Myocyte (in vitro differentiated cells): ENCODE results near the gene KCNK3. TPM values are rescaled to one million over a fixed set of nuclear protein-coding genes. Genes with fewer than 3 reads are reported as not detected.
"Not testable (repeated sequence)": the region's sequence is repeated elsewhere in the genome, so short reads cannot be mapped to it uniquely, and the experiment has no call there.

ENCODE experiments used
- DNase-seq: peaks from one replicate; pipeline ENCODE4 v3.0.0-alpha.2; 2012; ENCODE audit warnings: low read depth
- total RNA-seq: library from RNA; depleted of rRNA; stranded (reverse); fragments of >200 nt; gene quantifications from 2 replicates; pipeline ENCODE4 v1.2.3, GENCODE V29; 2014

Gene KCNK3
- total RNA-seq, 1 donor from 2014 or later, result 1.1 TPM

DNA sequence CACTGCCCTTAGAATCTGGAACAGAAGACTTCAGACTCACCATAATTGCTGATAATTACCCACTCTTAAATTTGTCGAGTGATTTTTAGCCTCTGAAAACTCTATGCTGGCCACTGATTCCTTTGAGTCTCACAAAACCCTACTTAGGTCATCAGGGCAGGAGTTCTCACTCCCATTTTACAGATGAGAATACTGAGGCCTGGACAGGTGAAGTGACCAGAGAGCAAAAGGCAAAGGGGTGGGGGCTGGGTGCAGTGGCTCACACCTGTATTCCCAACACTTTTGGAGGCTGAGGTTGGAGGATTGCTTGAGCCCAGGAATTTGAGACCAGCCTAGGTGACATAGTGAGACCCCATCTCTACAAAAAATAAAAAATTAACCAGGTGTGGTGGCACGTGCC lies 36.8 kb downstream of the KCNK3 start:
- DNase-seq, result no peak

DNA sequence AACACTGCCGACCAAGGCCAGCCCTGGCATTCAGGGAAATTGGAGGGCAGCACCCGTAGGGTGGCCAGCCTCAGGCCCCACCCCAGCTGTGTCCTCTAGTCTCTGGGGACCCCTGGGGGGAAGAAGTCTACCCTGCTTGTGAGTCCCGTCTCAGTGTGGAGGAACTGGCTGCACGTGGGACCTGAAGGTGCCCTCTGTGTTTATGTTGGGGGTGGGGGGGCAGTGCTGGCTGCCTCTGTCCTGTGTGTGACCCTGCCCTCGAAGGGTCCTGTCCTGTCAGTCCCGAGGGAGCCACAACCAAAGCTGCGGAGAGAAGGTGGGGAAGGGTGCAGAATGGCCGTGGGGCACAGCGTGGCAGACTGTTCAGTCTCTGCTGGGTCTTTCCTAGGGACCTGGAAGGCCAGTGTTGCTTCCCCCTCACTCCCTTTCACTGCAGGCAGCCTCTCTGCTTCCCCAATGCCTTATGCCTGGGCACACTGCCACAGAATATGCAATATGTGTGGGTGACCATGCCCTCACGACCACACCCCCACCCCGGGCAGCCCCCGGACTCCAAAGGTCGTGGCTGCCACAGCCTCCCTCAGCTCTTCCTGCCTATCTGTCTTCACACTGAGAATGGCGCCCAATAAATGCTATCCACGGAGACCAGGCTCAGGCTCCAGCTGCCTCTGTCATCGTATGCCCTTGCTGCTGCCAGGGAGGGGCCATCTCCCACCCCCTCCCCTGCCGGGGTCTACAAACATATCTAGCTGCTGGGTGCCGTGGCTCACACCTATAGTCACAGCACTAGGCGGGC lies 38.2 kb downstream of the KCNK3 start:
- no peak for DNase-seq

DNA sequence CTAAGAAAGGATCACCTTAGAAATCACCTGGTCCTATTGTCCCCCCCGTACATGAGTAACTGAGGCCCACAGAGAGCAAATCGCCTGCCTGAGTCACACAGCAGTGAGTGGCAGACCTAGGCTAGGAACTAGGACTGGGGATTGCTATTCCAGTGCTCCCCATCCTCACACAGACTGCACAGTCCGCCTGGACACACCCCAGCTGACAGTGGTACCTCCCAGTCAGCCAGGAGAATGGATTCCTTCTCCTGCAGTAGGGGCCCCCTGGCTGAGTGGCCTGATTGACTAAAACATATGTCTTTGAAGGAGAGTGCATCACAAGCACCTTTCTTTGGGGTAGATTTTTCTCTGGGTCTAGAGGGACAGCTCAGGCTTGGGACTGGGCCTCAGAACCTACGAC lies 39.2 kb downstream of the KCNK3 start:
- no peak for DNase-seq

DNA sequence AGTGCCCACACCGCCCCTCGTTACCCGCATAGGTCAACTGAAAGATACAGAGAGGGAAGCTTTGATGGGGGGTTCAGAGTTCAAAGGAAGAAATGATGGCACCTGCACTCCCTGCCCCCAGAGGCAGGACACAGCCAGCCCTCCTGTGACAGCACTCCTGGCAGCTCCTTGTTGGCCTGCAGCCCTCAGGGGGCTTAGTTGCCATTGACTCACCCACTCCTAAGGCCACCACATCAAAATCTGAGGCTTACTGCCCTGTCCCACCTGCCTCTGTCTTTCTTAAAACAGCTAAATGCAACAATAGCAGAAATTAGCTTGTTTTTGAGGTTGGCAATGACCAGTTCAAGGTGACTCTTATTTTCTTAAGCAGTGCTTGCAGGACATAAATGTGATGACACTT lies 39.9 kb downstream of the KCNK3 start:
- no peak for DNase-seq

DNA sequence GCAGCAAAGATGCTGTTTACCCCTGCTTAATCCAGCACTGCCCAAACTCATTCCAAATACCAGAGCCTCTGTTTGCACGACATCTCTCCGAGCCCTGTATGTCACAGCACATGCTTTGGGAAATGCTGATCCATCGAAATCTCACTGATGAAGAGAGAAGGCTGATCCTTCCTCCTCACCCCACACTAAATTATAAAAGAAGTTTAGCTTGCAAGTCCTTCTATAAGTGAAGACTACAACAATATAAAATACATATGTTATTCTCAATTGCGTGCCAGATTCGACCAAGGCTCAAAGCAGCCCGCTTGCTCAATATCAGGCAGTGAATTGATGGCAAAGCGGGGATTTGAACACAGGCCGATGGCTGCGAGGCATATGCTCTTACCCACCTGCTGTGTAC lies 40.9 kb downstream of the KCNK3 start:
- DNase-seq, result no peak

DNA sequence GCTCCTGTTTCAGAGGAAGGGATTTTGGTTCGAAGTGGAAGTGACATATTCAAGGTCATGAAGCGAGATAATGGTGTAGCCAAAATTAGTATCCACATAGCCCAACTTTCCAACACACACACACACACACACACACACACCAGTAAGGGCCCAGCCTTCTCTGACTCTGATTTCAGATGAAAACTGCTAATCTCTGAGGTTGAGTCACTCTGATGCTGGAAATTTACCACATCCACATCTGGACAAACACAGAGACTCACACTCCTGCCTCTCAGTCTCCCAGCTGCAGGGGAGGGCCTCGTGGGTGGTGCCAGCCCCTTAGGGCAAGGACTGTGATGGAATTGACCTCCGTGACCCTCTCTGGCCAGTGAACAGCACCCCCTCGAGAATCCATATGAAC lies 42.6 kb downstream of the KCNK3 start:
- DNase-seq, result peak; percentile 61

DNA sequence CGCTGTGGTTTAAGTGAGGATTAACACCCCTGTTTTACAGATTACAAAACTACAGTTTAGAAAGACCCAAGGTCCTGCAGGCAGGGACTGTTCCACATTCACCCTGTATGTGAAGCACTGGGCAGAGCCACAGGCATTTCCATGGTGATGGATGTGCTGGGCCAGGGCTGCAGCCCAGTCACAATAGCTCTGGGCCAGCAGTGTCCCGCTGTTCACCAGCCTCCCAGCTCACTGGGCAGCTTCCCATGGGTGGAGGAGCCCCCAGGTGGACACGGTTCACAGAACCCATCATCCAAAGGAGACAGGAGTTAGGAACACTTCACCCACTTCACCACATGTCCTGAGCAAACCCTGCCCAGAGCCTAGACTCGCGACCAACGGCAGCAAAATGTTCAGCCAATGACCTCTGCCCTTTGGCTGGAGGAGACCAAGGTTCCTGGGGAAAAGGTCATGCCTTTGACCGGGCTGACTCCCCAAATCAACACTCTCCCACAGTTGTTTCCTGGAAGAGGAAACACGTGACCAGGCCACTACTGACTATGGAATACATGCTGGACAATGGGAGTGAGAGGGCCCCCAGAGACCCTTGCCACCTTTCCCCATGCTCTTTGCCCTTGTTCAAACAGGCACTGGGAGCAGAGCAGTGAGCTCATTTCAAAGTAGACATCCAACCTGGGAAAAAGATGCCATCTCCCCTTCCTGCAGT lies 43.5 kb downstream of the KCNK3 start:
- DNase-seq, result no peak

DNA sequence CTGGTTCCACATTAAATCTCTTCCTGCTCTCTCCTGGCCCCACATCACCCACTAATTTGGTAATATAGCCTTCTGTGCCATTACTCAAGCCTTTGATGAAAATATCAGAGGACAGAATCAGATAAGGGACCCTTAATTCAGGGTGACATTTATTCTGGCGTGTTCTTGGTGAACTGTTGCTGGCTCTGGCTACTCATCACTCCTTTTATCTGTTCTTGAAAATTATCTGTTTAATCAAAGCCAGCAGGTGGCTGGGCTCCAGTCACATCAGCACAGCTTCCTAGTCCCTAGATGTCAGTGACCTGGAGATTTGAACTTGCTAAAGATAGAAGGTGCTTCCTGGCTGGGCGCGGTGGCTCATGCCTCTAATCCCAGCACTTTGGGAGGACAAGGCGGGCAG lies 44.7 kb downstream of the KCNK3 start:
- DNase-seq, result no peak

DNA sequence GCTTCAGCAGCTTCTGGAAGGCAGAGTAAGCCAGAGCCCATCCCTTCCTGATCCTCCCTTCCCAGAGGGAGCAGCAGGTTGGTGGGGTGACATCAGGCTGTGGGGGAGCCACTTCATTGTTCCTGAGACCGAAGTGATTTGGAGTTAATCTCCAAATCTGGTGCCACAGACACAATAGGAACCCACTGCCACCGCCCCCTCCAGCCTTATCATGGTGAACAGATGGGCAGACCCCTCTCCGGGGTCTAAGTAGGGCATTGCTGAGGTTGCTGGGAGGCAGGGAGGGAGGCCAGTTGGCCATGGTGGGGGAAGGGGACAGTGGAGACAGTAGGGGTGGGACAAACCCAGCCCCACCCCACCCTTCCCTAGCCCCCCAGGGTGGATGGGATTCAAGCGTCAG lies 46.0 kb downstream of the KCNK3 start:
- DNase-seq, result no peak

DNA sequence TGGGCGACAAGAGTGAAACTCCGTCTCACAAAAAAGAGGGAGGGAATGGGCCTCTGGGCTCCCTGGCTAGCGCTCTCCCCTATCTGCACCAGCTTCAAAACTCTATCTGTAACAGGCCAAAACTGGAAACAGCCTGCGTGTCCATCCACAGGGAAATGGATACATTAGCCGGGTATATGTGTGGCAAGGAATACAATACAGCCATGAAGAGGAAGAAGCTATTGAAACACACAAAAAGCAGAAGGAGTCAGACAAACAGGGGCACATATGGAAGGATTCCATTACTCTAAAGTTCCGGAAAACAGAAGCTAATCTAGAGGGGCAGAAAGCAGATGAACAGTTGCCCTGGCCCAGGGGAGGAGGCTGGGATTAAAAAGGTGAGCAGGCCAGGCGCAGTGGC lies 47.0 kb downstream of the KCNK3 start:
- no peak for DNase-seq

DNA sequence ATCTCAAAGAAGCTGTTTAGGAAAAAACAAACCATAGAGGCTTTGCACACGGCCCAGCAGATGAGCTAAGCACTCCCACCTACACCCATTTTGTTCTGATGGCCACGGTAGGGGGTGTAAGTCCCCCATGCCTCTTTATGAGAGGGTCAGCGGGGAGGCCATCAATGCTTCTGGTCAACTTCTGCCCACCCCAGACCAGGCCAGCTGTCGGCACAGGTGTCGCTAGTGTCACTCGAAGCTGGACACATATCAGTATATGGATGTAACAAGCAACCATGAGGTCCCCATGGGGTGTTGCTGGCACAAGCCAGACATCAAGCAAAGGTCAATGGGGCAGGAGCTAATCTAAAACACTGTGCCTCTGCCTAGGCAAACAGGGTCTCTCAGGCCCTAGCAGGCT lies 47.8 kb downstream of the KCNK3 start:
- peak; percentile 53 for DNase-seq

DNA sequence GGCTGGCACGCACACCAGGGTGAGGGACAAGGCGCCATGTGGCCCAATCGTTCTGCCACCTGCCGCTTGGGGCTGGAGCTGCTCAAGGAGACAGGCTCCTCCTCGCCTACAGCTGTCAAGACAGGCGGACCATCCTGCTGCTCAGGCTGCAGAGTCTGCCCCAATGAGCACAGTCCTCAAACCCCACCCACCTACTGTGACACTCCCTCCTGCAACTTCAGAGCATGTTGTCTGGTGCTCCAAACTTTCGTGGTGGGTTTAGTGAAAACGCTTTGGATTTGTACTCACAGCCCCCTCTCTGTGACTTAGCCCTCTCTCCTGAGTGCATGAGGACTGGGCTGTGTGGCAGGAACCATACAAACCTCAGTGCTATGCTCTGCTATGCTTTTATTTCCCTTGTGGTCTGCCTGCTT lies 48.4 kb downstream of the KCNK3 start:
- DNase-seq, result peak; percentile 84

DNA sequence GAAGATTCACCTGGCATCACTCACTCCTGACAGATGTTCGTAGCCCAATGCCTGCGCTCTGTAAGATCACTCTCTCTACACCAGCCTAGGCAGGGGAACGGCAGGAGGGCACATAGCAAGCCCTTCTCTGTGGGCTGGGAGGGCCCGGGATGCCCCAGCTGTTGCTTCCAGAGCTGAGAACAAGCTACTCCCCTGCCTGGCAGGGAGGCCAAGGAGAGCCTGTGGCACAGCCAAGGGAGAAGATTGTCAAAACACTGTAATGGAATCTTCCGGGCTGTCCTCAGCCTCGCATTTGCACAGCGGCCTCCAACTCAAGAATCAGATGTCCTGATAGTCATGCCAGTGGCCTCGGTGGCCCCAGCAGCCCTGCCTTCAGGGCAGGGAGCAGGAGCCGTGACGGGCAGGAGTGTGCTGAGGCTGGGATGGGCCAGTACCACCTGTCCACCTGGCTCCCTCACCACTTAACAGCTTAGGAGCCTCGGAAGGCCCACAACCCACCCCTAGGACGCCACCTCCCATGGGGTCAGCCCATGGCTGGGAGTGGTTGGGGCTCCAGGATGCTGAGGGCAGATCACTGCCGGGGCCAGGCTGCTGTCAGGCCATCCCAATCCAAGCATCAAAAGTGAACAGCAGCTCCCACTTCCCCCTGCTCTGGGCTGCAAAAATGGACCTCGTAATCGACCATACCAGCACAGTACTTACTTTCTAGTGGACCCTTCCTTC lies 49.7 kb downstream of the KCNK3 start:
- peak; percentile 70 for DNase-seq

DNA sequence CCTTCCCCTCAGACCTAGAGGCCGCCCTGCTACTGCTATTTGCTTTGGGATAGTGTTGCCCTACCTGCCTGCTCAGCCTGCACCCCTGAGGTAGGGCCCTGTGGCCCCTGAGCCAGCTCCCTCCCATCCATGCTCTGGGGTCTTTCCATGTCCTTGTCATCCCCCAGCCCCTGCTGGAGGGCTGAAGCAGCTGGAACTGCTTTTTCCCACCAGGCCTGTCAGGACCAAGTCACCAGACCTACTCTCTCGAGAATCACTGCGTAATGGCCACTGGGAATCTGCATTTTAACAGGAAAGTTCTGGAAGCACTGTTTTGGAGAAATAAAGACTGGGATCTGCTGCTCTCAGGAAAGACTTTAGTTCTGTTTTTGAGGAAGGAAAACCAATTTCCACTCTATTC lies 51.3 kb downstream of the KCNK3 start:
- no peak for DNase-seq

DNA sequence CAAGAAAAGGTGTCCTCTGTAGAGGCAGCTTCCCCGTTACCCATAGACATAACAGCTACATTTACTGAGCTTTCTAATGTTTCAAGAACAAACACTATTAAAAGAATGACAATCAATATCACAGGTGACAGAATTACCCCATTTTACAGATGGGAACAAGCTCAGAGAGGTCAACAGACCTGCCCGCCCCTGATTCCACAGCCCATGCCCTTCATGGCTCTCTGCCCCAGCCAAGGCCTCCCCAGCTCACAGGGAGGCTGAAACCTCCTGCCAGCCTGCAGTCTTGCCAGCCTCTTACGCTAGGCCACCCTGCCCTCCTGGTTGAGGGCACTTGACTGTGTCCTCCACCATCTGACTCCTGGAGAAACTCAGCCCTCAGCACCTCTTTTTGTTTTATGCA lies 52.4 kb downstream of the KCNK3 start:
- DNase-seq, result no peak

DNA sequence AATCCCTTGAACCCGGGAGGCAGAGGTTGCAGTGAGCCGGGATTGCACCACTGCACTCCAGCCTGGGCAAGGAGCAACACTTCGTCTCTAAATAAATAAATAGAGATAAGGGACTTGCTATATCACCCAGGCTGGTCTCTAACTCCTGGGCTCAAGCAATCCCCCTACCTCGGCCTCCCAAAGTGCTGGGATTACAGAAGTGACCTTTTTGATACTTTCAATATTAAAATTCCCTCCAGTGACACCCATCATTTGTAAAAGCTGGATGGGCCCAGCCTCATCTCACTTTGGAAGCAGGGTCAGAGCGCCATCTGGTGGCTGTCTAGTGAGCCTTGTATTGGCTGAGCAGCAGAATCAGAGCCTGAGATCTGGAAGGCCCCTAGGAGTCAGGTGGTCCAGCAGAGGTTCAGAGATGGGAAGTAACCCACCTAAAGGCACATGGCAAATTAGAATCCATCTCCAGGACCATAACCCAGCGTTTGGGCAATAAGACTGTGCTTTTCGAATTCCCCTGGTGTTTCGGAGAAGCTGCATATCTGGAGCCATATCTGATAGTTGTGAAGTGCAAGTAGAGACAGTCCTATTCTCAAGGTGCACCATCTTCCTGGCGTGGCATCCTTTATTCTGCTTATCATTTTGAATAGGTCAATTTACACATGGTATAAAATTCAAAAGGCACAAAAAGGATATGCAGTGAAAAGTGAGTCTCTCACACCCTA lies 53.2 kb downstream of the KCNK3 start:
- peak; percentile 84 for DNase-seq

DNA sequence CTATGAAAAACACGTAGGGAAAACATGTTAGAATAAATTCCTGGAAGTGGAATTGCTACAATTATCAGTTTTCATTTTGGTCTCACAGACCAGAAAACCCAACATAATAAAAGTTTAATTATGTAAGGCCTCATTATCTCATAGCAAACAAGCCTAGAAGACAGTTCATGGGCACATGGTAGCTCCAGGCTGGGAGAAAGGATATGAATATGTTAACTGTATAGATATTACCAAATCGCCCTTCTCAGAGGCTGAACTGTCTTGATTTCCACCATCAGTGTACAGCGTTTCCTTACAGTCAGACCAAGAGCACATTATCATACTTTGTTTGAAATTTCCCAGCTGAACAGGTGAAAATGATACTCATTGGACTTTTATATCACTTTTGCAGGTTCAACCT lies 54.4 kb downstream of the KCNK3 start:
- no peak for DNase-seq

DNA sequence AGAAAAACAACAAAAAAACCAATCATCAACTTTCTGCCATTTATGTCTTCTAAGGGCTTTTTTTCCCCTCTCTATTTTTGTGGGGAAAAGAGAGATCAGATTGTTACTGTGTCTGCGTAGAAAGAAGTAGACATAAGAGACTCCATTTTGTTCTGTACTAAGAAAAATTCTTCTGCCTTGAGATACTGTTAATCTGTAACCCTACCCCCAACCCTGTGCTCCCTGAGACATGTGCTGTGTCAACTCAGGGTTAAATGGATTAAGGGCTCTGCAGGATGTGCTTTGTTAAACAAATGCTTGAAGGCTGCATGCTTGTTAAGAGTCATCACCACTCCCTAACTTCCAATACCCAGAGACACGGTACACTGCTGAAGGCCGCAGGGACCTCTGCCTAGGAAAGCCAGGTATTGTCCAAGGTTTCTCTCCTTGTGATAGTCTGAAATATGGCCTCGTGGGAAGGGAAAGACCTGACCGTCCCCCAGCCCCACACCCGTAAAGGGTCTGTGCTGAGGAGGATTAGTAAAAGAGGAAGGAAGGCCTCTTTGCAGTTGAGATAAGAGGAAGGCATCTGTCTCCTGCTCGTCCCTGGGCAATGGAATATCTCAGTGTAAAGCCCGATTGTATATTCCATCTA lies 57.4 kb downstream of the KCNK3 start:
- not testable (repeated sequence) for DNase-seq

DNA sequence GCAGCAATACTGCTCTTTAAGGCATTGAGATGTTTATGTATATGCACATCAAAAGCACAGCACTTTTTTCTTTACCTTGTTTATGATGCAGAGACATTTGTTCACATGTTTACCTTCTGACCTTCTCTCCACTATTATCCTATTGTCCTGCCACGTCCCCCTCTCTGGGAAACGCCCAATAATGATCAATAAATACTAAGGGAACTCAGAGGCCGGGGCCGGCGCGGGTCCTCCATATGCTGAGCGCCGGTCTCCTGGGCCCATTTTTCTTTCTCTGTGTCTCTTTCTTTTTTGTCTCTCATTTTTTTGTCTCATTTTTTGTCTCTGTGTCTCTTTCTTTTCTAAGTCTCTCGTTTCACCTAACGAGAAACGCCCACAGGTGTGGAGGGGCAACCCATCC lies 57.9 kb downstream of the KCNK3 start:
- DNase-seq, result not testable (repeated sequence)

DNA sequence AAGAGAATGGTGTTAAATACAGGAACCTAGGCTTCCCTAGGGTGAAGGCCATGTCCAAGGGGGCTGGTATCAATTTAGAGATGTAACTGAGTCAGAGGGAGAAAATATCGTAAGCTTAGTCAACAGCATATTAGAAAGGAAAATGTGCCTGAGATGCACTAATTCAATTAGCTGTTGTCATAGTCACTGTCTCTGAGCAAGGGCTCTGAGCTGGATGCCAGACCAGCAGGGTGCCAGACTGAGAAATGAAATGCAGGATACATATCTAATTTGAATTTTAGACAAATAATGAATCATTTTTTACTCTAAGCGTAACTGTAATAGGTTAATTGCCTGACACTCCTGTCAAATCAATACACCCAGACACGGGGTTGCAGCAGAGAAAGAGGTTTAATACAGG lies 60.1 kb downstream of the KCNK3 start:
- DNase-seq, result no peak

DNA sequence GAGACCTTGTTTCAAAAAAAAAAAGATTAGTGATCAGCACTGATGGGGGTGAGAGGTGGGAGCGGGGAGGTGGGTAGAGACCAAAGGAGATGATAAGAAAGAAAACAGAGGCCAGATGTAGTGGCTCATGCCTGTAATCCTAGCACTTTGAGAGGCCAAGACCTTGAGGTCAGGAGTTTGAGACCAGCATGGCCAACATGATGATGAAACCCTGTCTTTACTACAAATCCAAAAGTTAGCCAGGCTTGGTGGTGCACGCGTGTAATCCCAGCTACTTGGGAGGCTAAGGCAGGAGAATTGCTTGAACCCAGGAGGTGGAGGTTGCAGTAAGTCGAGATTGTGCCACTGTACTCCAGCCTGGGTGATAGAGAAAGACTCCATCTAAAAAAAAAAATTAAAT lies 62.0 kb downstream of the KCNK3 start:
- no peak for DNase-seq
